Keratinocyte (primary cell): ENCODE data around the gene TNFRSF19. TPM values are rescaled to one million over a fixed set of nuclear protein-coding genes. Genes with fewer than 3 reads are reported as not detected.

Experiments used
- DNase-seq: peaks from one replicate; pipeline ENCODE4 v3.0.0-alpha.2; 2011; ENCODE audit warnings: low read depth, missing footprints, low spot score
- FAIRE-seq: peaks from 2 replicates; lab custom pipeline; 2011; peaks lifted over from hg19 to GRCh38; lab: Jason Lieb, UNC
- H2AFZ ChIP-seq: 2 replicates; pipeline ENCODE4 v1.6.0; 2012; ENCODE audit warnings: low read length, control low read depth, inconsistent platforms; ENCODE audit not compliant: control insufficient read depth
- H3K27ac ChIP-seq: 2 replicates; pipeline ENCODE4 v1.5.1; 2011; ENCODE audit warnings: low read length; ENCODE audit not compliant: control insufficient read depth, insufficient read depth
- H3K27me3 ChIP-seq: 3 replicates; pipeline ENCODE4 v1.6.0; 2011; ENCODE audit warnings: low read length; ENCODE audit not compliant: control insufficient read depth, insufficient read depth; ENCODE audit errors: extremely low read depth
- H3K36me3 ChIP-seq, 2 experiments: 2 replicates in 1 of 2; 3 replicates in 1 of 2; pipeline ENCODE4 v1.5.1; 2011; ENCODE audit warnings: low read length in 2 of 2, mild to moderate bottlenecking in 1 of 2; ENCODE audit not compliant: control insufficient read depth in 2 of 2, insufficient read depth in 2 of 2; ENCODE audit errors: extremely low read depth in 1 of 2
- H3K4me1 ChIP-seq: 3 replicates; pipeline ENCODE4 v1.5.1; 2011; ENCODE audit warnings: low read length; ENCODE audit not compliant: control insufficient read depth, insufficient read depth; ENCODE audit errors: extremely low read depth
- H3K4me2 ChIP-seq: 3 replicates; pipeline ENCODE4 v1.6.0; 2011; ENCODE audit warnings: low read depth, low read length; ENCODE audit not compliant: control insufficient read depth, insufficient read depth; ENCODE audit errors: extremely low read depth
- H3K4me3 ChIP-seq, 3 experiments: fragments of 200-600 bp in 1 of 3; sonication (generic) in 1 of 3; 2 replicates in 2 of 3; 3 replicates in 1 of 3; pipeline ENCODE4 v1.5.1; 2011 to 2016; ENCODE audit warnings: low read length in 3 of 3, mild to moderate bottlenecking in 3 of 3, control low read depth in 2 of 3, inconsistent platforms in 1 of 3, low read depth in 1 of 3, mixed read lengths in 1 of 3, mixed run types in 1 of 3, moderate library complexity in 1 of 3; ENCODE audit not compliant: control insufficient read depth in 2 of 3, insufficient read depth in 2 of 3; ENCODE audit errors: extremely low read depth in 1 of 3
- H3K79me2 ChIP-seq: 2 replicates; pipeline ENCODE4 v1.6.0; 2012; ENCODE audit warnings: low read length; ENCODE audit not compliant: control insufficient read depth, insufficient read depth
- H3K9ac ChIP-seq: 3 replicates; pipeline ENCODE4 v1.6.0; 2011; ENCODE audit warnings: low read length; ENCODE audit not compliant: control insufficient read depth, insufficient read depth; ENCODE audit errors: extremely low read depth
- H3K9me1 ChIP-seq: 3 replicates; pipeline ENCODE4 v1.6.0; 2011; ENCODE audit warnings: low read length; ENCODE audit not compliant: control insufficient read depth, insufficient read depth; ENCODE audit errors: extremely low read depth
- H3K9me3 ChIP-seq: 2 replicates; pipeline ENCODE4 v1.5.1; 2012; ENCODE audit warnings: low read depth, low read length; ENCODE audit not compliant: control insufficient read depth
- H4K20me1 ChIP-seq: 3 replicates; pipeline ENCODE4 v1.6.0; 2011; ENCODE audit warnings: low read length; ENCODE audit not compliant: control insufficient read depth, insufficient read depth; ENCODE audit errors: extremely low read depth
- CTCF ChIP-seq, 3 experiments: IDR thresholded peaks in 1 of 3; conservative IDR thresholded peaks in 1 of 3; optimal IDR thresholded peaks in 1 of 3; 2 replicates in 2 of 3; 3 replicates in 1 of 3; pipeline versions ENCODE3 to v1.5.1; 2011; ENCODE audit warnings: low read length in 3 of 3, mild to moderate bottlenecking in 3 of 3, moderate library complexity in 2 of 3, control low read depth in 1 of 3, inconsistent platforms in 1 of 3; ENCODE audit not compliant: insufficient read depth in 2 of 3; ENCODE audit errors: extremely low read depth in 1 of 3
- EZH2 ChIP-seq: IDR thresholded peaks from one replicate; pipeline ENCODE4 v1.6.1; 2012; ENCODE audit warnings: inconsistent platforms, mild to moderate bottlenecking, low read length, moderate library complexity
- dilution Hi-C: fragments of 300-500 bp; cut with MboI; formaldehyde crosslinking; loops from one replicate; pipeline ENCODE4 v1.7.0; 2020; ENCODE audit warnings: low sequenced_read_pairs; ENCODE audit not compliant: extremely low pct_ligation_motif_present
- polyA plus RNA-seq, 5 experiments: library from polyadenylated mRNA; depleted of rRNA in 3 of 5; stranded (reverse) in 3 of 5; stranded (forward) in 1 of 5; unstranded in 1 of 5; fragments of >200 nt; gene quantifications; 1 replicate in 1 of 5; 2 replicates in 3 of 5; 3 replicates in 1 of 5; pipeline versions ENCODE4 v1.2.1 to v1.2.3, GENCODE V29; 2011 to 2012; ENCODE audit warnings: missing spikeins in 2 of 5, low read depth in 1 of 5, low replicate concordance in 1 of 5

The TNFRSF19 gene
- polyA plus RNA-seq, 1 donor (not counting 4 experiments of a cell fraction or from before 2014, with no cell fraction given) = 1.8 TPM

GRCh38 chr13:23639674-23640073, 69.5 kb downstream of the TNFRSF19 start:
- peaks cover 4% of the 10 kb centered on the region for H3K4me1 ChIP-seq
- FAIRE-seq = no peak
- dilution Hi-C loops = no loop called here

GRCh38 chr13:23642110-23642509, 71.9 kb downstream of the TNFRSF19 start:
- H3K9me1 ChIP-seq = no peaks in the 10 kb centered on the region
- dilution Hi-C loops = no loop called here

More at GRCh38 chr13:23639674-23640073, 69.5 kb downstream of the TNFRSF19 start:
- H3K27me3 ChIP-seq = no peaks in the 10 kb centered on the region
- no peak overlapping the region for H3K4me2 ChIP-seq
- H4K20me1 ChIP-seq = no peaks in the 10 kb centered on the region
- H2AFZ ChIP-seq = no peak overlapping the region
- no peak for TF ChIP-seq EZH2
- no peak for TF ChIP-seq CTCF (optimal IDR thresholded peaks at IDR 0.05 in 1 of 3, IDR thresholded peaks at IDR 0.05 in 1 of 3, conservative IDR thresholded peaks at IDR 0.05 in 1 of 3; ENCODE audit: extremely low read depth in 1 of 3, insufficient read depth in 2 of 3, low read length in 3 of 3)
- H3K36me3 ChIP-seq = no peaks in the 10 kb centered on the region
- DNase-seq = no peak
- H3K27ac ChIP-seq = no peak overlapping the region
- no peaks in the 10 kb centered on the region for H3K9me1 ChIP-seq
- H3K9ac ChIP-seq = no peak overlapping the region
- H3K9me3 ChIP-seq = no peaks in the 10 kb centered on the region
- no peak overlapping the region for H3K4me3 ChIP-seq
- H3K79me2 ChIP-seq = no peaks in the 10 kb centered on the region

More at GRCh38 chr13:23642110-23642509, 71.9 kb downstream of the TNFRSF19 start:
- DNase-seq = no peak
- Histone ChIP-seq H3K27ac (no peak overlapping the region), H3K4me1 (peaks cover 4% of the 10 kb centered on the region), H3K9ac (no peak overlapping the region), H2AFZ (no peak overlapping the region), H4K20me1 (no peaks in the 10 kb centered on the region), H3K4me3 (no peak overlapping the region), H3K9me3 (no peaks in the 10 kb centered on the region), H3K27me3 (no peaks in the 10 kb centered on the region), H3K36me3 (no peaks in the 10 kb centered on the region), H3K79me2 (no peaks in the 10 kb centered on the region), H3K4me2 (peak overlapping the region; percentile 13)
- TF ChIP-seq EZH2 (no peak), CTCF (optimal IDR thresholded peaks at IDR 0.05 in 1 of 3, IDR thresholded peaks at IDR 0.05 in 1 of 3, conservative IDR thresholded peaks at IDR 0.05 in 1 of 3; ENCODE audit: extremely low read depth in 1 of 3, insufficient read depth in 2 of 3, low read length in 3 of 3) (no peak)
- FAIRE-seq = no peak
